DOHH2 (cell line): Measurements from ENCODE around the gene SAG.

ENCODE experiments used
- H3F3A ChIP-seq: fragments of 200-600 bp; sonication (generic), shearing (Covaris generic); 2 replicates; pipeline ENCODE4 v1.6.0; 2016; ENCODE audit warnings: antibody characterized with exemption, mild to moderate bottlenecking; ENCODE audit not compliant: control insufficient read depth, insufficient read depth
- H3K27ac ChIP-seq: fragments of 200-600 bp; sonication (generic); 2 replicates; pipeline ENCODE4 v1.5.1; 2014; ENCODE audit warnings: low read depth, mild to moderate bottlenecking, low read length, moderate library complexity
- H3K27me3 ChIP-seq: fragments of 200-600 bp; sonication (generic); 2 replicates; pipeline ENCODE4 v1.6.1; 2014; ENCODE audit warnings: mild to moderate bottlenecking, low read length, mixed read lengths; ENCODE audit not compliant: control insufficient read depth
- H3K36me3 ChIP-seq: fragments of 200-600 bp; sonication (generic); 2 replicates; pipeline ENCODE4 v1.6.1; 2014; ENCODE audit warnings: mild to moderate bottlenecking, low read length, moderate library complexity, mixed read lengths; ENCODE audit not compliant: control insufficient read depth
- H3K4me1 ChIP-seq: fragments of 200-600 bp; sonication (generic); 2 replicates; pipeline ENCODE4 v1.6.1; 2014; ENCODE audit warnings: mild to moderate bottlenecking, low read length, mixed read lengths; ENCODE audit not compliant: control insufficient read depth
- H3K4me2 ChIP-seq: fragments of 200-600 bp; sonication (generic); 2 replicates; pipeline ENCODE4 v1.6.0; 2014; ENCODE audit warnings: mild to moderate bottlenecking, low read length, moderate library complexity
- H3K4me3 ChIP-seq: fragments of 200-600 bp; sonication (generic); 2 replicates; pipeline ENCODE4 v1.5.1; 2014; ENCODE audit warnings: mild to moderate bottlenecking, low read length, mixed read lengths
- H3K79me2 ChIP-seq: fragments of 200-600 bp; sonication (generic); 2 replicates; pipeline ENCODE4 v1.6.1; 2014; ENCODE audit warnings: mild to moderate bottlenecking, low read length, mixed read lengths; ENCODE audit not compliant: control insufficient read depth
- H3K9me2 ChIP-seq: fragments of 200-600 bp; sonication (generic); replicated peaks from 2 replicates; pipeline ENCODE4 v1.6.1; 2014; ENCODE audit warnings: mild to moderate bottlenecking, low read length, mixed read lengths; ENCODE audit not compliant: control insufficient read depth
- H3K9me3 ChIP-seq: fragments of 200-600 bp; sonication (generic); 2 replicates; pipeline ENCODE4 v1.6.1; 2014; ENCODE audit warnings: antibody characterized with exemption, low read length, mixed read lengths; ENCODE audit not compliant: control insufficient read depth, insufficient read depth
- H4K20me1 ChIP-seq: fragments of 200-600 bp; sonication (generic); 2 replicates; pipeline ENCODE4 v1.6.0; 2014; ENCODE audit warnings: low read depth, mild to moderate bottlenecking, antibody characterized with exemption, low read length, moderate library complexity; ENCODE audit not compliant: control insufficient read depth, insufficient read depth
- CTCF ChIP-seq: fragments of 200-600 bp; sonication (generic); IDR thresholded peaks from one replicate; pipeline ENCODE4 v1.5.1; 2014; ENCODE audit warnings: antibody characterized with exemption, mild to moderate bottlenecking, low read depth, low read length; ENCODE audit not compliant: poor library complexity, severe bottlenecking
- EZH2phosphoT487 ChIP-seq: fragments of 200-600 bp; sonication (generic); IDR thresholded peaks from 2 replicates; pipeline ENCODE4 v1.6.1; 2017; ENCODE audit warnings: borderline replicate concordance, mild to moderate bottlenecking, antibody characterized with exemption, low read length, moderate library complexity, mixed read lengths

Gene SAG

GRCh38 chr2:233263045-233263570 is 44.5 kb upstream of the SAG start:
- Histone ChIP-seq H3K4me3 (no peak overlapping the region), H3K4me1 (peaks cover 32% of the 10 kb centered on the region), H3K79me2 (peaks cover 38% of the 10 kb centered on the region), H3K9me3 (no peaks in the 10 kb centered on the region), H4K20me1 (no peaks in the 10 kb centered on the region), H3K27me3 (no peaks in the 10 kb centered on the region), H3F3A (peaks cover 9% of the 10 kb centered on the region; the same call in 1 of the 2 replicates), H3K4me2 (no peak overlapping the region), H3K27ac (no peak overlapping the region), H3K36me3 (peaks cover 97% of the 10 kb centered on the region), H3K9me2 (no peaks in the 10 kb centered on the region)
- TF ChIP-seq CTCF, result no peak
- TF ChIP-seq EZH2phosphoT487, result no peak

DNA sequence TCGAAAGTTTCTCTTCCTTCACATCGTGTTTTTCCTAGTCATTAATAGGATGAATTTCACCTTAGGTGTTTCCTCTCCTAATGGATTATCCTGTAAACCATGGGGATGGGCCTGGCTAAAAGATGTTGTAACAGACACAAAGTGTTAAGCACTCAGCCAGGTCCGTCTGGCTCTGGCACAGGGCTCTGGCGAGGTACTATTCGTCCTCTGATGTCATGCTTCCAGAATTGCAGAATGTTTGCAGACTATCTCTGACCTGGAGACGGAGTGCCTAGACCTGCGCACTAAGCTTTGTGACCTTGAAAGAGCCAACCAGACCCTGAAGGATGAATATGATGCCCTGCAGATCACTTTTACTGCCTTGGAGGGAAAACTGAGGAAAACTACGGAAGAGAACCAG is 42.9 kb upstream of the SAG start:
- Histone ChIP-seq H3K27me3 (no peaks in the 10 kb centered on the region), H3F3A (peaks cover 9% of the 10 kb centered on the region; the same call in 1 of the 2 replicates), H3K4me3 (no peak overlapping the region), H3K36me3 (peaks cover 97% of the 10 kb centered on the region), H3K27ac (no peak overlapping the region), H3K79me2 (peaks cover 32% of the 10 kb centered on the region), H3K9me3 (no peaks in the 10 kb centered on the region), H3K9me2 (no peaks in the 10 kb centered on the region), H3K4me2 (no peak overlapping the region), H4K20me1 (no peaks in the 10 kb centered on the region), H3K4me1 (peaks cover 46% of the 10 kb centered on the region)
- TF ChIP-seq EZH2phosphoT487 (no peak), CTCF (no peak)

DNA sequence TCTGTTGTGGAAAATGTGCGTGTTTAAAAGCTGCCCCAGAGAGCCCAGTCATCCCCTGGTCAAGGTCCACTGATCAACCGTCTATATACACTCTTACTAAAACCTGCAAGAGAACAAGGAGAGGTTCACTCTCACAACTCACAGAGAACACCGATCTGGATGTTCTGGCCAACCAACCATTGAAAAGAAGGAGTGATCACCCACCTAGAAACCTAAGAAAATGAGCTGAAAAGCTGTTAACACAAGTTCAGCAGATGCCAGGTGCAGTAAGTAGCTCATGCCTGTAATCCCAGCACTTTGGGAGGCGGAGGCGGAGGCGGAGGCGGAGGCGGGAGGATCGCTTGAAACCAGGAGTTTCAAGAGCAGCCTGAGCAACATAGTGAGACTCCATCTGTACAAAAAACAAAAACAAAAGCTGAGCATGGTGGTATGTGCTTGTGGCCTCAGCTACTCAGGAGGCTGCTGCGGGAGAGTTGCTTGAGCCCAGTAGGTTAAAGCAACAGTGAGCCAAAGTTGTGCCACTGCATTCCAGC is 41.7 kb upstream of the SAG start:
- peaks cover 99% of the 10 kb centered on the region for H3K36me3 ChIP-seq
- H3K27me3 ChIP-seq, result no peaks in the 10 kb centered on the region
- peaks cover 21% of the 10 kb centered on the region for H3K79me2 ChIP-seq
- TF ChIP-seq CTCF, result no peak
- TF ChIP-seq EZH2phosphoT487, result no peak
- peaks cover 59% of the 10 kb centered on the region for H3K4me1 ChIP-seq
- peaks cover 9% of the 10 kb centered on the region; the same call in 1 of the 2 replicates for H3F3A ChIP-seq
- H3K4me2 ChIP-seq, result no peak overlapping the region
- H3K4me3 ChIP-seq, result no peak overlapping the region
- no peaks in the 10 kb centered on the region for H3K9me3 ChIP-seq
- H4K20me1 ChIP-seq, result no peaks in the 10 kb centered on the region
- no peaks in the 10 kb centered on the region for H3K9me2 ChIP-seq
- H3K27ac ChIP-seq, result no peak overlapping the region; the same call in 1 of the 2 replicates
